HG03432 (cell line): ENCODE measurements around the gene SEMA7A.

ENCODE experiments used
- ATAC-seq: cut with Tn5 transposase; IDR thresholded peaks from one replicate; pipeline ENCODE4 v1.9.1; 2021; ENCODE audit warnings: mild to moderate bottlenecking, moderate library complexity; ENCODE audit not compliant: unreplicated experiment

Gene SEMA7A

DNA sequence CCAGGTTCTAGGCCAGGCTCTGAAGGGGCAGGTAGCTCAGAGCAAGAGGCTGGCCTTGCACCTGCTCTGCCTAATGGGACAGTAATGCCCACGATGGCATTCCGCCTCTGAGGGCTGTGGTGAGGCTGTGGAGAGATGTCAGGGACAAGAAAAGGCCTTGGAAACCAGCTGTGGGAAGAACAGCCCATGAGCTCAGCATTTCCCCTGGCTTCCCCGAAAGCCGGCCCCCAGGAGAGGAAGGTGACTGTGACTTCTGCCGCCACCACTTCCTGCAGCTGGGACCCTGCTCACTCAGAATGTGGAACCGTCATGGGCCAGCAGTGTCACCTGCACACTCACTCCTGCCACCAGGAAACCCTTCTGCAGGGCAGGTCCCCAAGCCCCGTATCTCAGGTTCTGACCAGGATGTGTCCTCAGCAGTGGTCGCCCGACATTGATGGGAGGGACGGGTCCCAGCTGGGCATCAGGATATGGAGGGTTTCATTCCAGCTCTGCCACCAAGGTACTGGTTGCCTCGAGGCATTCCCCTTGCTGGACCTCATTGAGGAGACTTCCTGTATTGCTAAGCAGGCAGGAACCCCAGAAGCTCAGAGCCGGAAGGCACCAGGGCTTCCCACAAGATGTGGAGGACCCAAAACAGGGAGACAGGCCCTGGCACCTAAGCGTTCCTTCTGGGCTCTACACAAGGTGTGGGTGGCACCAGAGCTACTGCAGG, 30.7 kb downstream of the SEMA7A start:
- peak; percentile 33 for ATAC-seq

GRCh38 chr15:74402337-74402841, 31.4 kb downstream of the SEMA7A start:
- ATAC-seq: no peak

DNA sequence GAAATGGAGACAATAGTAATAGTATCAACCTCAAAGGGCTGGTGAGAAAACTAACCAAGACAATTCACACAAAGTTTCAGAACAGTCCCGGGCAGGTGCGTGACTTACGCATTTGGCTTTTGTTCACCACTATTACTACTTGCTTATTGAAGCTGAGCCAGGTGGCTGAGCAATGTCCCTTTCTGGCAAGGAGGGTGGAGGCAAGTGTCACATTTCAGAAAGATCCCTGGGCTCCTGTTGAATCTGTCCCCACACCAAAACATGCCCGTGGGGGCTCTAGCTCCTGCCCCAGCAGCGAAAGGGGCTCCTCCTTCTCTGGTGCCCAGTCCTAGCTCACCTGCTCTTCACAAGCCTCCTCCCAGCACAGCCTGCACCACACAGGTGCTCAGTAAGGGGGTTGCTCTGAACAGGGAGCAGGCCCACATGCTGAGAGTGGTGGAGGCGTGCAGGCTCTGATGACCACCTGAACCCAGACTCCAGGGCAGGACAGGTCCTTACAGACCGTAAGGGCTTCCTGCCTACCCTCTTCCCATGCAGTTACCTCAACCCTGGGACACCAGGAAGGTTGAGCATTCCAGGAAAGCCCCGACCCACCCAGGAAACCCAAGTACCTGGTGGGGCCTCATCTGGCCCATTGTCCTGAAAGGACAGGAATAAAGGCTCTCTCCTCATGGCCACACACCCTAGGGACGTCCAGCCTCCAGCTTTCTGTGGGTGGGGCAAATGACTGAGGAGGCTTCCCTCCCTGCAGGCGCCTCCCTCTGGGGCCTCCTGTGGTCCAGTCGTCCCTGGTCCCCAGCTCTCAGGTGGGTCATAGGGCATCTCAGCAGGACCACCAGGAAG, 32.6 kb downstream of the SEMA7A start:
- ATAC-seq: no peak

DNA sequence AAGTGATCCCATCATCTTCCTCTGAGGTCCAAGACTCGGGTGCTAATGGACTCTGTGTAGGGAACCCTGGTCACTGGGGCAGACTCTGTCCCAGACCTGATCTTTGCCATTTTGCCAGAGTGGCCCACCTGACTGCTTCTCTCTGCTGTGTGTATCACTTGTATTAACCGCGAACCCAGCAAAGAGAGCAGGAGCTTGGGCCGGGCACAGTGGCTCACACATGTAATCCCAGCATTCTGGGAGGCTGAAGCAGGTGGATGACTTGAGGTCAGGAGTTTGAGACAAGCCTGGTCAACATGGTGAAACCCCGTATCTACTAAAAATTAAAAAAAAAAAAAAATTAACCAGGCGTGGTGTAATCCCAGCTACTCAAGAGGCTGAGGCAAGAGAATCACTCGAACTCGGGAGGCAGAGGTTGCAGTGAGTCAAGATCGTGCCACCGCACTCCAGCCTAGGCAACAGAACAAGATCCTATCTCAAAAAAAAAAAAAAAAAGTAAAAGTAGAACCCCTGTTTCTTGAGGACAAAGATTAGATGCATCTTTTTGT, 33.4 kb downstream of the SEMA7A start:
- no peak for ATAC-seq

DNA sequence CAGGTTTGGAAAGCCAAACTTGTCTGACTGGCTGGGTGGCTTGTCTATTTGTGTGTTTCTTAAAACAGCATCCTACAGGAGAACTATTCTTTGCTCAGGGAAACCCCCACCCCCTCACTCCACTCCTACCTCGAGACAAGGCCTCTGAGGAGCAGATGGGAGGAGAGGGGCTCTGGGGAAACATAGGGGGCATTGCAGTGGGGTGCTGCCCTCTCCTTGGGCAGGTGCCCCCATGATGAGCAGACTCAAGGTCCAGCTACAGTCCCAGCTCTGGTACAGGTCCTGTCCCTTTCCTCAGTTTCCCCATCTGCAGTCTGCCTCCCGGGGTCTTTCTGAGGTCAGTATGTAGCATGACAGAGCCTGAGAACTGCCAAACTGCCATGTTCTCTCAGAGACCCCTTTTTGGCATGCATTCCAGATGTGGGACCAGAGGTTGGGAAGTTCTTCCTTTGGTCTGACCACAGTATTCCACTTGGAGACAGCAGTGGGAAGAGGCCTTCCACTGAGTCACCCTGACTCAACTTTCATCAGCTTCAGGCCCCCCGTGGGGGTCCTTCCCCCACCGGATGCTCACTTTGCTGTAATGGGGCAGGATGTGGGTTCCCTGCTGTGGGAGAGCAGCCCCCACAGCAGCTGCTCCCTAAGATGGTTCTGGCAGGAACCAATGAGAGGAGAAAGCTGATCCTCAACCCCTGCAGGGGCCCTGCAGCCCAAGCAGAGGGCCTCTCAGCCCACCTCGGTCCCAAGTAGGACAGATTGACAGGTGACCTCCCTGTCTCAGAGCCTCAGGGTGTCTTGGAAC, 34.0 kb downstream of the SEMA7A start:
- no peak for ATAC-seq

GRCh38 chr15:74399100-74399499, 34.7 kb downstream of the SEMA7A start:
- no peak for ATAC-seq

DNA sequence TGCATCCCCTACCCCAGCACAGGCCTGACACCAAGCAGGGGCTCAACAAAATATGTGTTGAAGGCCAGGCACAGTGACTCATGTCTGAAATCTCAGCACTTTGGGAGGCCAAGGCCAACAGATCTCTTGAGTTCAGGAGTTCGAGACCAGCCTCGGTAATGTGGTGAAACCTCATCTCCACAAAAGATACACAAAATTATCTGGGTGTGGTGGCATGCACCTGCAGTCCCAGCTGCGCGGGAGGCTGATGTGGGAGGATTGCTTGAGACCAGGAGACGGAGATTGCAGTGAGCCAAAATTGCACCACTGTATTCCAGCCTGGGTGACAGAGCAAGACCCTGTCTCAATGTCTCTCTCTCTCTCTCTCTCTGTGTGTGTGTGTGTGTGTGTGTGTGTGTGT, 35.6 kb downstream of the SEMA7A start:
- ATAC-seq: no peak

DNA sequence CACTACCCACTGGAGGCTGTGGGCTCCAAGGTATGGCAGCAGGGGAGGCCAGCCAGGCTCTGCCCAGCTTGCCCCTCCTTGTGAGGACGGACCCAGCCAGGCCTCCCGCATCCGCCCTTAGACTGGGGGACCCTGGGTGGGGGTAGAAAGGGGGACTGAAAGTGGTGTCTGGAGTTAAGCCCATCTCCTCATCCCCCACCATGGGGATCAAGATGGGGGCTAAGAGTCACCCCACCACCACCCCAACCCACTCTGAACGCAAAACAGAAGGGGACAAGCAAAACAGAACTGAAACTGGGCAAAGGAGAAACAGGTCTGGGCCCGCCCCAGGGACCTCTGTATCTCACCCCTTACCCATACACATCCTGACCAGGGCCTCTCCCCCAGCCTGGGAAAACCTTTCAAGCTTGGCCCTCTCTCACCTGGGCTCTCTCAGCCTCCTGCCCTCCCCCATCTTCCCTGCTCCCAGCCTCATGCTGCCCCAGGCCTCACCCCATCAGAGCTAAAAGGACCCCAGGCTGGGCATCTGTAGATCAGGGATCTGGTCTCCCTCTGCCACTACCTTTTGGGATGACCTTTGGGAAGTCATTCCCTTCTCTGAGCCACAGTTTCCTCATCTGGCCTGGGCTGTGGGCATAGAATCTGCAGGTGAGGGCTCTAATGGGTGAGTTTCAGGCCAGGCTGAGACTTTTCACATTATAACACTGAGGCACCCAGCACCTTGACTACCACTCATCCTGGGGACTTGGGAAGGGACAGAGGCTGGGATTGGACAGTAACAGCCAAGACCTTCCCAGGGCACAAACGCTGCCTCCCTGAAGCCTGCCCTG, 36.3 kb downstream of the SEMA7A start:
- ATAC-seq: peak; percentile 28

- peak; percentile 36 for ATAC-seq
Measured at GRCh38 chr15:74396445-74397238, 37.1 kb downstream of the SEMA7A start.

DNA sequence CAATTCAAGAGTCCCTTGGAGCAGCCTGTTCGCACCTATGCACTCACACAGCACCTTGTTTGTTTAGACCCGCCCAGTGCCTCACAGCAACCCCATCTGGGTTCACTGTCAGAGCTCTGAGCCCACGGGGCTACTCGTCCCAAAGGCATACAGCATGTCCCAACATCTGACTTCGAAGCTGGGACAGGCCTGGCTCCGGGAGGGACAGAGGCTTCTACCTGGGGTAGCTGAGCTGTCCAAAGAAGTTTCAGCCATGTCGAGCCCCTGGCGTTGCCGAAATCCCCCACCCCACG, 37.7 kb downstream of the SEMA7A start:
- ATAC-seq: no peak

DNA sequence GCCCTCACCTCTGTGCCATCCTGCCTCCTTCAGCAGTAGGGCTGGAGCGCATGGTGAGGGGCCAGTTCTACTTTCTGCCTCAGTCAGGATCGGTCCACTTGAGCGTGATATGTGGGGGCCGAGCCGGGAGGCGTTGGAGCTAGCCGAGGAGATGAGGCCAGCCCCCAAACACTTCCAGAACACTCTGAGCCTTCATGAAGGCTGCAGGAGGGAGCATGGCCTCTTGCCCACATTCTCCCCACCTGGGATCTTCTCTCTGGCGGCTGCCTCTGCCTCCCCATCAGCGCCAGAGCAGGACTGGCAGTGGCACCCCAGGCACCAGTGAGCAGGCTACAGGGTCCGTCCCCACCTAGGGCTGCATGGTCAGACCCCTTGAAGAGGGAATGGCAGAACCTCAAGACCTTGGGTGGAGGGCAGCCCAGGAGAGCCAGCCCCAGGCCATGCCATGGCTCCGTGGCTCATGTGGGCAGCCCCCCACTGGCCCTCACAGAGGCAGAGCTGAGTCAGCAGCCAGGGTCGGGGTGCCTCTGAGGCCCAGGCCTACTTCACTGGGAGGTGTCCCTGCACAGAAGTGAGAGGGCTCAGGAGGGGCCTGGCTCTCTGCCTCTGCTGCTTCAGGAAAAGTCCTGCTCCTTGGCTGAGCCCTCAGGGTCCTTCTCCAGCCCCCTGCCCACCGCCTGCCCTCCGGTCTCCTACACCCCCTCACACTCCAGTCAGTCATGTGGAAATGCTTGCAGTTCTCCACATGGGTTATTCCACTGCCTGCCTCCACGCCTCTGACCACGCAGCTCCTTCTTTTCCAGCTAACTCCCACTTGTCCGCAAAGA, 38.2 kb downstream of the SEMA7A start:
- no peak for ATAC-seq

DNA sequence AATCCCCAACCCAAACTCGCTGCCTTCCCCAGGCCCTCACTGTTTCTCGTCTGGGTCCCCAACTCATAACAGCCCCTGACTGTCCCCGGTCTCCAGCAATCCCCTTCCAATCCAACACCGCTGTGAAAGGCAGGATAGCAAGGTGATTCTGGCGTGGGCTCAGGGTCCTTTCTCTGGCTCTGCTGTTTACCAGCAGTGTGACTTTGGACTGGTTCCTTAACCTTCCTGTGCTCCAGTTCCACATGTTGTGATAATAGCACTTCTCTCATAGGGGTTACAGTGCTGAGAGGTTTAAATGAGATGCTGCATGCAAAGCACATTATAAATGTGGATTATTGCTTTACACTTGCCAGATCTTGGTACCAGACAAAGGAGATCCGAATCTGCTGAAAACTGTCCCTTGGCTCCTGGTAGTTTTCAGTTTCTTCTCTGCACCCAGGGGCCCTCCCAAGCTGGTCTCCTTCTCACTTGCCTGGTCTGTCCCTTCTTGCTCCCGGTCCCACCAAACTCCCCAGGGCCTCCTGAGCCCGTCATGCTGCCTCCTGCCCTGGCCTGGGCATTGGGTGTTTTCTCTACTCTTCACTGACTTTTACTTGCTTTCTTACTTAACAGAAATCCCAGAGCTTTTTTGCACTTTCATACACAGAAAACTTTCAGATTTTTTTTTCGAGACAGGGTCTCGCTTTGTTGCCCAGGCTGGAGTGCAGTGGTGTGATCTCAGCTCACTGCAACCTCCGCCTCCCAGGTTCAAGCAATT, 39.5 kb downstream of the SEMA7A start:
- no peak for ATAC-seq

GRCh38 chr15:74393423-74393822, 40.3 kb downstream of the SEMA7A start:
- no peak for ATAC-seq

- ATAC-seq: no peak
Measured at GRCh38 chr15:74392902-74393301, 40.9 kb downstream of the SEMA7A start.

- ATAC-seq: no peak
Measured at GRCh38 chr15:74392451-74392830, 41.3 kb downstream of the SEMA7A start.

- ATAC-seq: no peak
Measured at GRCh38 chr15:74391582-74392450, 41.9 kb downstream of the SEMA7A start.
